Stimulated activated CD4-positive, alpha-beta T cell treated with anti-CD3 and anti-CD28 coated beads, TNF-alpha, amount 100 ng/mL, for 24 hours (primary cell): ENCODE results near the gene SGCA.
A peak's percentile ranks its signal among the peaks of the same experiment; 100 is the strongest.

Source experiments
- DNase-seq, 3 experiments: peaks; one replicate each; pipeline ENCODE4 v3.0.0-alpha.2; 2020; ENCODE audit warnings: low read depth in 3 of 3

Gene SGCA

GRCh38 chr17:50134206-50135110, 31.3 kb upstream of the SGCA start:
- DNase-seq, result no peak

- DNase-seq, result no peak
Measured at GRCh38 chr17:50135316-50136095, 30.3 kb upstream of the SGCA start.

- DNase-seq, result no peak
Measured at GRCh38 chr17:50136096-50136687, 29.6 kb upstream of the SGCA start.

GRCh38 chr17:50137042-50137441, 28.8 kb upstream of the SGCA start:
- no peak for DNase-seq

GRCh38 chr17:50139185-50139783, 26.5 kb upstream of the SGCA start:
- no peak for DNase-seq

GRCh38 chr17:50139950-50140885, 25.6 kb upstream of the SGCA start:
- DNase-seq, result peak; percentile 57 to 80 (median 62)

GRCh38 chr17:50141026-50141744, 24.6 kb upstream of the SGCA start:
- DNase-seq, result no peak

- no peak for DNase-seq
Measured at GRCh38 chr17:50141745-50142110, 24.1 kb upstream of the SGCA start.

- no peak for DNase-seq
Measured at GRCh38 chr17:50143461-50144176, 22.2 kb upstream of the SGCA start.

GRCh38 chr17:50144355-50144754, 21.4 kb upstream of the SGCA start:
- DNase-seq, result no peak

GRCh38 chr17:50144845-50145531, 20.8 kb upstream of the SGCA start:
- no peak for DNase-seq

GRCh38 chr17:50145532-50146229, 20.1 kb upstream of the SGCA start:
- no peak for DNase-seq

- DNase-seq, result no peak
Measured at GRCh38 chr17:50146230-50146926, 19.4 kb upstream of the SGCA start.

- DNase-seq, result no peak
Measured at GRCh38 chr17:50146927-50147665, 18.7 kb upstream of the SGCA start.

- no peak for DNase-seq
Measured at GRCh38 chr17:50147841-50148225, 18.0 kb upstream of the SGCA start.

- peak; percentile 48 to 81 (median 56) for DNase-seq
Measured at GRCh38 chr17:50148226-50149090, 17.3 kb upstream of the SGCA start.
